ENCODE measurements around the gene SV2C.

Gene SV2C

GRCh38 chr5:76137887-76138542 lies 54.8 kb downstream of the SV2C start:
- Mint-ChIP-seq H3K9me3 (no peaks in the 10 kb centered on the region), H3K27me3 (no peaks in the 10 kb centered on the region)

GRCh38 chr5:76143884-76144283 lies 60.7 kb downstream of the SV2C start:
- Mint-ChIP-seq H3K36me3 (no peaks in the 10 kb centered on the region), H3K4me3 (no peak overlapping the region), H3K27ac (no peak overlapping the region), H3K4me1 (no peaks in the 10 kb centered on the region), H3K27me3 (no peaks in the 10 kb centered on the region), H3K9me3 (no peaks in the 10 kb centered on the region)
- ATAC-seq: no peak

More at GRCh38 chr5:76137887-76138542, 54.8 kb downstream of the SV2C start:
- ATAC-seq: no peak
- Mint-ChIP-seq H3K4me3 (no peak overlapping the region), H3K4me1 (no peaks in the 10 kb centered on the region), H3K36me3 (no peaks in the 10 kb centered on the region), H3K27ac (no peak overlapping the region)

- no peaks in the 10 kb centered on the region for H3K9me3 Mint-ChIP-seq
- no peak for ATAC-seq
- no peaks in the 10 kb centered on the region for H3K4me1 Mint-ChIP-seq
- no peaks in the 10 kb centered on the region for H3K27me3 Mint-ChIP-seq
- no peak overlapping the region for H3K27ac Mint-ChIP-seq
- no peaks in the 10 kb centered on the region for H3K36me3 Mint-ChIP-seq
- H3K4me3 Mint-ChIP-seq: no peak overlapping the region
These were observed 61.5 kb downstream of the SV2C start for GRCh38 chr5:76144513-76145274.

GRCh38 chr5:76145945-76146344 lies 62.8 kb downstream of the SV2C start:
- Mint-ChIP-seq H3K36me3 (no peaks in the 10 kb centered on the region), H3K9me3 (no peaks in the 10 kb centered on the region), H3K27me3 (peaks cover 4% of the 10 kb centered on the region), H3K4me3 (no peak overlapping the region), H3K4me1 (no peaks in the 10 kb centered on the region), H3K27ac (no peak overlapping the region)
- no peak for ATAC-seq

- Mint-ChIP-seq H3K36me3 (no peaks in the 10 kb centered on the region), H3K27me3 (peaks cover 23% of the 10 kb centered on the region), H3K27ac (no peak overlapping the region), H3K4me3 (no peak overlapping the region), H3K9me3 (no peaks in the 10 kb centered on the region), H3K4me1 (no peaks in the 10 kb centered on the region)
- ATAC-seq: no peak
These were observed 66.5 kb downstream of the SV2C start for GRCh38 chr5:76149636-76150035.

GRCh38 chr5:76152161-76152560 lies 69.0 kb downstream of the SV2C start:
- H3K9me3 Mint-ChIP-seq: peaks cover 9% of the 10 kb centered on the region
- no peaks in the 10 kb centered on the region for H3K36me3 Mint-ChIP-seq
- peaks cover 48% of the 10 kb centered on the region for H3K27me3 Mint-ChIP-seq
- no peak overlapping the region for H3K4me3 Mint-ChIP-seq
- no peak for ATAC-seq
- no peaks in the 10 kb centered on the region for H3K4me1 Mint-ChIP-seq
- H3K27ac Mint-ChIP-seq: no peak overlapping the region

GRCh38 chr5:76152700-76153099 lies 69.5 kb downstream of the SV2C start:
- Mint-ChIP-seq H3K27me3 (peaks cover 48% of the 10 kb centered on the region), H3K4me3 (no peak overlapping the region), H3K27ac (no peak overlapping the region), H3K36me3 (no peaks in the 10 kb centered on the region), H3K9me3 (peaks cover 9% of the 10 kb centered on the region), H3K4me1 (no peaks in the 10 kb centered on the region)
- ATAC-seq: no peak

- no peak overlapping the region for H3K27ac Mint-ChIP-seq
- peaks cover 11% of the 10 kb centered on the region for H3K9me3 Mint-ChIP-seq
These were observed 70.1 kb downstream of the SV2C start for GRCh38 chr5:76153271-76153670.

GRCh38 chr5:76154009-76154690 lies 71.0 kb downstream of the SV2C start:
- Mint-ChIP-seq H3K4me3 (no peak overlapping the region), H3K36me3 (no peaks in the 10 kb centered on the region), H3K27me3 (peaks cover 48% of the 10 kb centered on the region), H3K27ac (no peak overlapping the region), H3K4me1 (no peaks in the 10 kb centered on the region), H3K9me3 (peaks cover 12% of the 10 kb centered on the region)
- ATAC-seq: no peak

More at GRCh38 chr5:76153271-76153670, 70.1 kb downstream of the SV2C start:
- no peak for ATAC-seq
- Mint-ChIP-seq H3K36me3 (no peaks in the 10 kb centered on the region), H3K27me3 (peaks cover 48% of the 10 kb centered on the region), H3K4me1 (no peaks in the 10 kb centered on the region), H3K4me3 (no peak overlapping the region)

GRCh38 chr5:76155536-76155935 lies 72.4 kb downstream of the SV2C start:
- Mint-ChIP-seq H3K9me3 (peaks cover 12% of the 10 kb centered on the region), H3K36me3 (no peaks in the 10 kb centered on the region), H3K4me1 (no peaks in the 10 kb centered on the region), H3K4me3 (no peak overlapping the region), H3K27me3 (peaks cover 48% of the 10 kb centered on the region), H3K27ac (no peak overlapping the region)
- ATAC-seq: no peak

GRCh38 chr5:76162335-76162734 lies 79.2 kb downstream of the SV2C start:
- Mint-ChIP-seq H3K9me3 (peaks cover 5% of the 10 kb centered on the region), H3K27me3 (peaks cover 12% of the 10 kb centered on the region), H3K27ac (no peak overlapping the region), H3K4me1 (no peaks in the 10 kb centered on the region), H3K4me3 (no peak overlapping the region), H3K36me3 (no peaks in the 10 kb centered on the region)
- no peak for ATAC-seq

- peaks cover 4% of the 10 kb centered on the region for H3K9me3 Mint-ChIP-seq
These were observed 80.0 kb downstream of the SV2C start for GRCh38 chr5:76163111-76163628.

GRCh38 chr5:76165029-76165428 lies 81.8 kb downstream of the SV2C start:
- H3K27me3 Mint-ChIP-seq: peaks cover 20% of the 10 kb centered on the region
- H3K4me3 Mint-ChIP-seq: no peak overlapping the region
- H3K4me1 Mint-ChIP-seq: no peaks in the 10 kb centered on the region
- no peak overlapping the region for H3K27ac Mint-ChIP-seq
- ATAC-seq: no peak
- no peaks in the 10 kb centered on the region for H3K36me3 Mint-ChIP-seq
- peaks cover 2% of the 10 kb centered on the region for H3K9me3 Mint-ChIP-seq

More at GRCh38 chr5:76163111-76163628, 80.0 kb downstream of the SV2C start:
- ATAC-seq: no peak
- H3K36me3 Mint-ChIP-seq: no peaks in the 10 kb centered on the region
- no peak overlapping the region for H3K27ac Mint-ChIP-seq
- peaks cover 12% of the 10 kb centered on the region for H3K27me3 Mint-ChIP-seq
- no peaks in the 10 kb centered on the region for H3K4me1 Mint-ChIP-seq
- no peak overlapping the region for H3K4me3 Mint-ChIP-seq

GRCh38 chr5:76165711-76166374 lies 82.7 kb downstream of the SV2C start:
- peaks cover 20% of the 10 kb centered on the region for H3K27me3 Mint-ChIP-seq
- no peak overlapping the region for H3K27ac Mint-ChIP-seq
- ATAC-seq: no peak
- no peaks in the 10 kb centered on the region for H3K4me1 Mint-ChIP-seq
- H3K4me3 Mint-ChIP-seq: no peak overlapping the region
- H3K36me3 Mint-ChIP-seq: no peaks in the 10 kb centered on the region
- H3K9me3 Mint-ChIP-seq: peaks cover 2% of the 10 kb centered on the region

All from stimulated activated memory B cell treated with anti-CD40 and anti-IgM and Interleukin-4, amounts not matched to agents 10 μg/mL and 1 μg/mL and 100 μg/mL, for 72 hours (primary cell).